Suprapubic skin (tissue), 4 donors: ENCODE measurements around the gene ADAMTS17.

ENCODE experiments used
- CTCF ChIP-seq, 2 donors: fragments of 200-600 bp in 1 of 2; fragments of 450-650 bp in 1 of 2; sonication (generic) in 1 of 2; IDR thresholded peaks; one replicate each; pipeline ENCODE4 v1.5.1; 2016 to 2019; ENCODE audit warnings: antibody characterized with exemption in 2 of 2, mild to moderate bottlenecking in 1 of 2, moderate library complexity in 1 of 2
- EP300 ChIP-seq: sonication (generic); formaldehyde crosslinking; IDR thresholded peaks from one replicate; pipeline ENCODE4 v1.6.1; 2017; ENCODE audit warnings: antibody characterized with exemption
- POLR2A ChIP-seq, 2 donors: fragments of 450-650 bp; IDR thresholded peaks; one replicate each; pipeline ENCODE4 v1.6.1; 2017; ENCODE audit warnings: antibody characterized with exemption in 2 of 2, mild to moderate bottlenecking in 2 of 2, moderate library complexity in 2 of 2
- POLR2AphosphoS5 ChIP-seq, 3 donors: sonication (generic); formaldehyde crosslinking; IDR thresholded peaks; one replicate each; pipeline ENCODE4 v1.6.1; 2017; ENCODE audit warnings: antibody characterized with exemption in 3 of 3

GRCh38 chr15:100263031-100263430 lies 78.7 kb downstream of the ADAMTS17 start:
- no peak for TF ChIP-seq CTCF (IDR thresholded peaks at IDR 0.05)
- no peak for TF ChIP-seq POLR2A (IDR thresholded peaks at IDR 0.05)
- TF ChIP-seq POLR2AphosphoS5 (IDR thresholded peaks at IDR 0.05) = no peak
- TF ChIP-seq EP300 = no peak
